Erythroblast (primary cell): ENCODE results near the gene ZNF835.

ENCODE experiments used
- GATA1 ChIP-seq: IDR thresholded peaks from 2 replicates; pipeline ENCODE4 v1.6.1; 2011; ENCODE audit warnings: low read depth, mild to moderate bottlenecking, control low read depth, low read length, moderate library complexity
- POLR2A ChIP-seq: IDR thresholded peaks from 2 replicates; pipeline ENCODE4 v1.6.1; 2011; ENCODE audit warnings: mild to moderate bottlenecking, low read length

- TF ChIP-seq GATA1 = no peak
- no peak for TF ChIP-seq POLR2A
Measured at GRCh38 chr19:56642711-56643459, 28.7 kb downstream of the ZNF835 start, which contains the start of gene SMIM17.
